Adrenal gland (tissue), 12 donors: Measurements from ENCODE around the gene FGF14. TPM values are rescaled to one million over a fixed set of nuclear protein-coding genes. Genes with fewer than 3 reads are reported as not detected.
A peak's percentile ranks its signal among the peaks of the same experiment; 100 is the strongest.

Experiments used
- DNase-seq, 7 donors: peaks; one replicate each; pipeline ENCODE4 v3.0.0-alpha.2; 2019 to 2020
- H3K27ac ChIP-seq, 5 donors: fragments of 200-600 bp; sonication (generic) in 4 of 5; 1 replicate in 3 of 5; 2 replicates in 2 of 5; pipeline versions ENCODE4 v1.5.1 to v1.8.0; 2016 to 2020; ENCODE audit warnings: mild to moderate bottlenecking in 1 of 5
- H3K27me3 ChIP-seq: fragments of 200-600 bp; 2 replicates; pipeline ENCODE4 v1.8.0; 2021
- H3K36me3 ChIP-seq, 2 donors: fragments of 200-600 bp; replicated peaks in 1 of 2; 1 replicate in 1 of 2; 2 replicates in 1 of 2; pipeline versions ENCODE4 v1.5.1 to v1.8.0; 2018 to 2022
- H3K4me1 ChIP-seq, 2 donors: fragments of 200-600 bp; replicated peaks in 1 of 2; 1 replicate in 1 of 2; 2 replicates in 1 of 2; pipeline versions ENCODE4 v1.5.1 to v1.8.0; 2018 to 2021
- H3K4me3 ChIP-seq, 4 donors: fragments of 200-600 bp; sonication (generic) in 3 of 4; one replicate each; pipeline ENCODE4 v1.5.1; 2016 to 2018
- H3K9me3 ChIP-seq, 3 donors: fragments of 200-600 bp; sonication (generic) in 1 of 3; replicated peaks in 1 of 3; 1 replicate in 2 of 3; 2 replicates in 1 of 3; pipeline versions ENCODE4 v1.5.1 to v1.8.0; 2016 to 2021
- POLR2A ChIP-seq, 2 donors: fragments of 450-650 bp; IDR thresholded peaks; one replicate each; pipeline ENCODE4 v1.6.1; 2017; ENCODE audit warnings: antibody characterized with exemption in 2 of 2, mild to moderate bottlenecking in 2 of 2, moderate library complexity in 1 of 2
- WGBS, 4 donors: extraction: QIAGEN DNeasy Blood & Tissue Kit in 2 of 4; methylation state at CpG; one replicate each; pipeline versions ENCODE4 v1.1.5 to v1.1.7; 2013 to 2017; 5-methylcytosine and 5-hydroxymethylcytosine counted together
- intact Hi-C, 2 donors: fragments of 100-400 bp; cut with DNase I; formaldehyde crosslinking; loops; one replicate each; pipeline versions ENCODE4 v1.14.1 to v1.15.0; 2022 to 2023
- polyA plus RNA-seq, 3 donors: library from polyadenylated mRNA; stranded (reverse); fragments of 200-250 nt in 2 of 3; fragments of 350-450 nt in 1 of 3; fragmentation: Illumina TruSeq in 1 of 3; extraction: RNeasy Lipid Tissue Mini Kit (QIAGEN cat#74804) in 1 of 3; gene quantifications; one replicate each; pipeline ENCODE4 v1.2.3, GENCODE V29; 2013 to 2014
- total RNA-seq, 9 donors: library from RNA; depleted of rRNA in 4 of 9; stranded (reverse); fragments of >200 nt in 4 of 9; fragments of 120-200 nt in 1 of 9; fragmentation: NEBNext Ultra II Directional in 1 of 9; extraction: Animal tissue kit (Norgen Biotek cat#: 25700) in 1 of 9; gene quantifications; one replicate each; pipeline versions ENCODE4 v1.1.0 to v1.2.4, GENCODE V29; 2013 to 2023
- TF ChIP-seq, protein P1 (sequence below), 6 experiments: fragments of 450-650 bp in 4 of 6; fragments of 200-600 bp in 2 of 6; sonication (generic) in 1 of 6; IDR thresholded peaks; 1 replicate in 5 of 6; 2 replicates in 1 of 6; pipeline versions ENCODE4 v1.5.1 to v1.8.0; 2016 to 2021; ENCODE audit warnings: antibody characterized with exemption in 6 of 6, mild to moderate bottlenecking in 2 of 6, moderate library complexity in 1 of 6
- donor health status: healthy with polysubstance abuse.
- donor health status: Bipolar disorder and iron deficiency.
- donor health status: DM: yes; HTN: yes; CAD: no.
- donor health status: DM: no; HTN: no; CAD: no.
- donor health status: DM: no; HTN: no; CAD: no.
- donor health status: DM: yes; HTN: yes; CAD: no.

FGF14 gene
- total and polyA plus RNA-seq, 12 donors = 0.32 to 9.3 (median 2.8) TPM; not detected in 2

DNA sequence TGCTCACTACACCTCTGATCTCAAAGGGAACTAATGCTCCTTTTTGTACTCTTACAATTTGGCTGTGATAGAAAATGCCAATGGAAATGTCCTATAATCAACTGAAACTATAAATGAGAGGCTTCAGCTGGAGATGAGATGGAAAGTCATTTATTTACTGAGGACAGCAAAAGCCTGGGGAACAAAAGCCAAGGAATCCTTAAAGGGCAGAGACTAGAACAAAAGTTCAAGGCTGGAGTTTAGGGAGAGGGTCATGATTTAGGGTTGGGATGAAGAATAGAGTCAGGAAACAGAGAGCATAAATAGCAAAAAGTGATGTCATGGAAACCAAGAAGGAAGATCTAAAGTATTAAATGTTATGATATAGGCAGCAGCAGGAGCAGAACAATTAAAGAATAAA is 401.1 kb downstream of the FGF14 start:
- DNase-seq = no peak
- no peak overlapping the region for H3K4me3 ChIP-seq
- H3K9me3 ChIP-seq = no peaks in the 10 kb centered on the region
- TF ChIP-seq, protein P1, sequence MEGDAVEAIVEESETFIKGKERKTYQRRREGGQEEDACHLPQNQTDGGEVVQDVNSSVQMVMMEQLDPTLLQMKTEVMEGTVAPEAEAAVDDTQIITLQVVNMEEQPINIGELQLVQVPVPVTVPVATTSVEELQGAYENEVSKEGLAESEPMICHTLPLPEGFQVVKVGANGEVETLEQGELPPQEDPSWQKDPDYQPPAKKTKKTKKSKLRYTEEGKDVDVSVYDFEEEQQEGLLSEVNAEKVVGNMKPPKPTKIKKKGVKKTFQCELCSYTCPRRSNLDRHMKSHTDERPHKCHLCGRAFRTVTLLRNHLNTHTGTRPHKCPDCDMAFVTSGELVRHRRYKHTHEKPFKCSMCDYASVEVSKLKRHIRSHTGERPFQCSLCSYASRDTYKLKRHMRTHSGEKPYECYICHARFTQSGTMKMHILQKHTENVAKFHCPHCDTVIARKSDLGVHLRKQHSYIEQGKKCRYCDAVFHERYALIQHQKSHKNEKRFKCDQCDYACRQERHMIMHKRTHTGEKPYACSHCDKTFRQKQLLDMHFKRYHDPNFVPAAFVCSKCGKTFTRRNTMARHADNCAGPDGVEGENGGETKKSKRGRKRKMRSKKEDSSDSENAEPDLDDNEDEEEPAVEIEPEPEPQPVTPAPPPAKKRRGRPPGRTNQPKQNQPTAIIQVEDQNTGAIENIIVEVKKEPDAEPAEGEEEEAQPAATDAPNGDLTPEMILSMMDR (IDR thresholded peaks at IDR 0.05) = no peak
- TF ChIP-seq POLR2A (IDR thresholded peaks at IDR 0.05) = no peak
- no peaks in the 10 kb centered on the region for H3K27me3 ChIP-seq
- H3K27ac ChIP-seq = peak overlapping the region in 2 of 5 donors; percentile 31 to 67
- H3K4me1 ChIP-seq = peaks cover 0 to 8% of the 10 kb centered on the region in 2 donors
- no peaks in the 10 kb centered on the region for H3K36me3 ChIP-seq
- intact Hi-C loops = no loop called here

DNA sequence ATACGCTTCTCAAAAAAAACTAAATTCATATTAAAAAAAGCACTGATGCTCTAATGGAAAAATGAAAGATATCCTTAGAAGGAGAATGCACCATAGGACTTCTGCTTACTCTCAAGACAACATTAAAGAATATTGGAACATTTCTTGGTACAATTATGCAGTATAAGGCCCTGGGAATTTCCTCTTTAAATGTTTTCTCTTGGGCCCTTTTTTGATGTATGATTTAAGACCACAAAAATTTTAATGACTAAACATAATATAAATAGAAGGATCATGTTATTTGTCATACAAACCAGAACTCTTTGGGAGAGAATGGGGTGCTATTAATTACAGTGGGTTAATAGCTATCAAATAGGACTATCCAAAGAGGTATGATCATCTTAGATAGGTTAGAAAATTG is 403.7 kb downstream of the FGF14 start:
- no peak overlapping the region for H3K27ac ChIP-seq
- peaks cover 0 to 4% (median 0%) of the 10 kb centered on the region in 3 donors for H3K9me3 ChIP-seq
- H3K4me1 ChIP-seq = peaks cover 0 to 8% of the 10 kb centered on the region in 2 donors
- no peak for DNase-seq
- WGBS, 4 donors = 84 to 97% (median 87%) methylated on average over 1 of the region's 1 CpG
- no peaks in the 10 kb centered on the region for H3K27me3 ChIP-seq
- no peak overlapping the region for H3K4me3 ChIP-seq
- H3K36me3 ChIP-seq = no peaks in the 10 kb centered on the region
- intact Hi-C loops = no loop called here
- TF ChIP-seq POLR2A (IDR thresholded peaks at IDR 0.05) = no peak
- TF ChIP-seq, protein P1 (IDR thresholded peaks at IDR 0.05) = no peak

DNA sequence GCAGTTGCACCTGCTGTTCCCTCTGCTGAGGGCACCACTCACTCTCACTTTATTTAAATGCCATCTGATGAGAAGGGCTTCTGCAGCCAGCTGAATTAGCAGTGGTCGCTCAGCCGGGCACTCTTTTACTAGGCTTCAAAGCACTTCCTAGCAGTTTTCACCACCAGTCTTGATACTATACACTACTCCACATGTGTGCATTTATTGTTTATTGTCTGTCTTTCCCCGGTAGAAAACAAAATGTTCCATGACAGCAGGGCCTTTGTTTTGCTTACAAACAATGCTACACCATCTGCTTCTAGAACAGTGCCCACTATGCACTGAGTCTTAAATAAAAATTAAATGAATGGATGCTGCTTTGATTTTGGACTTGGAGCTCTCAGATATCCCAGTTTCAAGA is 404.9 kb downstream of the FGF14 start:
- intact Hi-C loops = no loop called here
- H3K4me3 ChIP-seq = no peak overlapping the region
- H3K36me3 ChIP-seq = no peaks in the 10 kb centered on the region
- 65 to 95% (median 80%) methylated on average over 3 of the region's 3 CpGs for WGBS, 4 donors
- DNase-seq = no peak
- TF ChIP-seq, protein P1 (IDR thresholded peaks at IDR 0.05) = no peak
- TF ChIP-seq POLR2A (IDR thresholded peaks at IDR 0.05) = no peak
- peaks cover 0 to 4% (median 0%) of the 10 kb centered on the region in 3 donors for H3K9me3 ChIP-seq
- H3K27me3 ChIP-seq = no peaks in the 10 kb centered on the region
- peaks cover 0 to 4% of the 10 kb centered on the region in 2 donors for H3K4me1 ChIP-seq
- H3K27ac ChIP-seq = no peak overlapping the region

DNA sequence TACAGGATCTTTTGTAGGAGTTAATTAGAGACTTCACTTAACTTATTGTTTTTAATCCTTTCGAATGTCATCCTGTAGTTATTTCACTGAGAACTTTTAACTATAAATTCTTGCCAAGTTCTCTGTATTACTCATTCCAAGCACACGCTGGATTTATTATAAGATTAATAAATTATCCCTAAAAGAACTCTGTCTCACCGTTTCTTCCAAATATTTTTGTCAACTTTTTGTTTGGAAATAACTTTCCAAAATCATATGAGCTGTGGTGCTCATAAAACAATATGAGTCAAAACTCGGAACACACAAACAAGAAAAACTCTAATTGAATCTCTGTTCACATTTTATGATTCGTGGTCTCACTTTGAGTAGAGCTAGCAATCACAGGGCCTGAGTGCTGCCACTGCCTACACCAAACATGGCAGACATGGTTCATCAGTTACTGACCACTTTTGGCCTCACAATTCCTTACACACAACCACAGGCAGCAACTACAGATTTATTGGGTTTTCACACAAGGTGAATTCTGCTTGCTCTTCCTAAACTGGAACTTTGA is 412.0 kb downstream of the FGF14 start:
- TF ChIP-seq, protein P1 (IDR thresholded peaks at IDR 0.05) = no peak
- WGBS, 4 donors = 43 to 56% (median 50%) methylated on average over 5 of the region's 5 CpGs
- H3K4me1 ChIP-seq = no peaks in the 10 kb centered on the region

More for the DNA sequence above, 412.0 kb downstream of the FGF14 start:
- no peaks in the 10 kb centered on the region for H3K36me3 ChIP-seq
- H3K4me3 ChIP-seq = no peak overlapping the region
- no peak overlapping the region for H3K27ac ChIP-seq
- H3K9me3 ChIP-seq = peaks cover 0 to 3% (median 0%) of the 10 kb centered on the region in 3 donors
- no peak for DNase-seq
- intact Hi-C loops = no loop called here
- H3K27me3 ChIP-seq = no peaks in the 10 kb centered on the region
